NCI-H446 (cell line): ENCODE data around the gene CDH22.

Experiments
- DNase-seq, 2 experiments: peaks; one replicate each; lab custom pipeline; 2025; lab: John Stamatoyannopoulos, UW

The CDH22 gene

DNA sequence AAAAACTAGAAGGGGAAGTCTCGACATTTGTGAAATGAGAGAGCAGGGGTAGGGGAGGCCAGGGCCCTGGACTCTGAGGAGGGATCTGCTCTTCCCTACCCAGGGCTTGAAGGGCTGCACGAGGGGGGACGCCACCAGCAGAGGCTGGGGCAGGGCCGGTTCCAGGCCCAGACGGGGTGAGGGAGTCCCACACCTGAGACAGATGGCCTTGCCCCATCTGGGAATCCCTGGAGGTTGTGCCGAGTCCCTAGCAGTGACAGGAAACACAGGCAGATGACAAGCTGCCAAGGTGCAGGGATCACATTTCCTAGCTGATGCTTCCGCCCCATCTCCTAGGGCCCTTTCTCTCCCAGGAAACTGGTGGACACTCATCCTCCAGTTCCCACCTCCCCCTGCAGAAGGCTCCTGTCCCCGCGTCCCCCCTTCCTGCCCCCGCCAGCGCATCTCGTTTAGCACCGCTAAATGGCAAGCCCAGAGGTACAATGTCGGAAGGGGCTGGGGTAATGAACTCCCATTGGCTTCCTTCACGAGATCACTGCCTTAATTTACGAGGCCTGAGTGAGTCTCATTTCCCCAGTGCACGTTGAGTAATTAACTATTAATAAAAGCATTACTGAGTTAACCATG, 35.2 kb upstream of the CDH22 start:
- DNase-seq: no peak

DNA sequence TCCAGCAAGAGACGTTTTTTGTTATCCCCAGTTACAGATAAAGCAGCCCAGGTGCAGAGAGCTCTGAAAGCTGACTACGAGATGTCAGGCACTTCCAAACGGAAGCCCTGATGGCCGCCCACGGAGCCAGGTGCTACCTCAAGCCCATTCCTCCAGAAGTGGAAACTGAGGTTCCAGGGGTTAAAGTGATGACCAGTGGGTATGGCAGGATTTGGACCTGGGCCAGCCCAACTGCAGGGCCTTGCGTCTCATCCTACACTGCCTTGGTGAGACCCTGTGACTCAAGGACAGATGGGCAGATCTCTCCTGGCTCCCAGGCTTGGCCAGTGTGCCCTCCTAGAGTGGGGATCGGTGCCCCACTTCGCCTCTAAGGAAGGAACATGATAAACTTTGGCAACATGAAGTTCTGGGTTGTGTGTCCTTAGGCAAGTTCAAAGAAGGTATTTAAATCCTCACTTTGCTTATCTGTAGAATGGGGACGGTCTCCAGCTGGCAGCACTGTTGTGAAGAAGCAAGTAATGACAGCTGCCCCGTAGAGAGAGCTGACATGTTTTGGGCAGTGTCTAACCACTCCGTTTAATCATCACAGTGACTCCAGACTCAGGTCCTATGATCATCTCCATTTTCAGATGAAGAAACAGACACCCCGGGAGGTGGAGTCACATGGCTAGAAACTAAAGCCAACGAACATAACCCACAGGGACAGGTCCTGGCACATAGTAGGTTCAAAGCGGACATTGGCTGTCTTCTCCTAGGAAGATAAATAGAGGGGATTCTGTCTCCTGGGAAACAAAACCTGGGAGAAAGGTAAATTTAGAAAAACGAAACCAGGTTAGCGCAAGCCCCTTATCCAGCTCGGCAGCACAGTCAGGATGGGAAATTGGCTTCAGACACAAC, 34.4 kb upstream of the CDH22 start:
- no peak for DNase-seq

DNA sequence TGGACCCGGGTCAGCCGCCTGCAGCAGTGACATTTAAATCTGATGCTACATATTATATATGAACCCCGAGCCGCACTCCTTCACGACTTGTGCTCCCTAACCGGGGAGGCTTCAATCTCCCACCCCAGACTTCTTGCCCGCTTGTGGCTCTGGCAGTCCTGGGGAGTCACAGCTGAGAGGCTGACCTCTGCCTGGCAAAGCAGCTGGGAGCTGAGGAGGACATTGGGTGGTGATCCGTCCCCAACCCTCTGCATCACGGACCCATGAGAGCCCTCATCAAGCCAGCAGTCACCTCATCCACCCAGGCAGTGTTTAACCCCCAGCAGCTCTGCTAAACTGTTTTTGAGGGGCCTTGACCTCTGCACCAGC, 33.7 kb upstream of the CDH22 start:
- no peak for DNase-seq

GRCh38 chr20:46341074-46342009, 33.0 kb upstream of the CDH22 start:
- DNase-seq: no peak

GRCh38 chr20:46339037-46339436, 30.7 kb upstream of the CDH22 start:
- DNase-seq: no peak

GRCh38 chr20:46336735-46337134, 28.4 kb upstream of the CDH22 start:
- DNase-seq: no peak

DNA sequence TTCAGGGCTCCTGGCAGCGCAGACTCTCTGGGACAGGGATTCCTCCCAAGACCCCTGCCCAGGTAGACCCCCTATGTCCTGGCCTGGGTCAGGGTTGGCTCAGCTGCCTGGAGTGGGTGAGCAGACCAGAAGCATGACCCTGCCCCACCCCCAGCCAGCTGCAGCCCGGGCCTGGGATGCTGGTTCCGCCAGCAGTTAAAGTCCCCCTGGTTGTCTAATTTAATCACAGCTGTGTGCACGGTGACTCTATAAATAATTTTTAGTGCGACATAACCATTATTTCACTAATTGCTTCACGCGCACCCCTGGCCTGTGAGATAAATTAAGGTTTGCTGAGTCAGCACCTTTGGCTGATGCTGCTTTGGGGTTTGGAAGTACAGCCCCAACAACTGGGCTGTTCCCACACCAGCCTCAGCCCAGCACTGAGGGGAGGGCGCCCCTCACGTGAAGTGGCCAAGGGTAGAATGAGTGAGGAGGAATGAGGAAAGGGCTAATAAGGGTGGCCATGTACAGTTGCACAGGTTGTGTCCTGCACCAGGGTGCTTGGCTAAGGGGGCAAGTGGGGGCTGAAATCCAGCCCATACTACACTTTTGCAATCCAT, 26.1 kb upstream of the CDH22 start:
- no peak for DNase-seq

- peak; percentile 26 to 34 for DNase-seq
These were observed 25.1 kb upstream of the CDH22 start for GRCh38 chr20:46333161-46333991.

GRCh38 chr20:46332373-46333160, 24.3 kb upstream of the CDH22 start:
- DNase-seq: no peak

DNA sequence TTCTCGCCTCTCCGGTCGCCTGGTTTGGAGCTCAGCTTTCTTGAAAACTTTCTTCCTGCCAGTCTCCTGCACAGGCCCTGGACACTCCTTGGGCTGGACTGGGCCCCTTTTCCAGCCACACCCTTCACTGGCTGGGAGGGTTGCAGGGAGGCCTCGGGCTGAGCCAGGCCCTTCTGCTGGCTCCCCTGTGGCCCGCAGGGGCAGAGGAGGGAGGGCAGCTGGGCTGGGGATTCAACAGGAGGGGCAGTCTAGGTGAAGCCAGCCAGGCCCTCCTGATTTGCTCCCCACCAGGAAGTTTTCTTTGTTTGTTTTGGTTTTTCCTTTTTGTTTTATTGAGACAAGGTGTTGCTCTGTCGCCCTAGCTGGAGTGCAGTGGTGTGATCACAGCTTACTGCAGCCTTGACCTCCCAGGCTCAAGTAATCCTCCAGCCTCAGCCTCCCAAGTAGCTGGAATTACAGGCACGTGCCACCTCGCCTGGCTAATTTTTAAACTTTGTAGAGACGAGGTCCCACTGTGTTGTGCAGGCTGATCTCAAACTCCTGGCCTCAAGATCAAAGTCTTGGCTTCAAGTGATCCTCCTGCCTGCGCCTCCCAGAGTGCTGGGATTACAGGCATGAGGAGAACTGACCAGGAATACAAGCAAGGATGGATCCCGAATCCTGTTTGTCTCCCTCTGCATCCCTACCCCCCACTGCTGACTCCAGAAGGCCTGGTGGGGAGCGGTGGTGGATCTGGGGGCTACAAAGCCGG, 23.5 kb upstream of the CDH22 start:
- DNase-seq: no peak

- no peak for DNase-seq
These were observed 22.6 kb upstream of the CDH22 start for GRCh38 chr20:46330831-46331371.

GRCh38 chr20:46330072-46330763, 21.9 kb upstream of the CDH22 start:
- DNase-seq: peak in 1 of 2 experiments; percentile 35

DNA sequence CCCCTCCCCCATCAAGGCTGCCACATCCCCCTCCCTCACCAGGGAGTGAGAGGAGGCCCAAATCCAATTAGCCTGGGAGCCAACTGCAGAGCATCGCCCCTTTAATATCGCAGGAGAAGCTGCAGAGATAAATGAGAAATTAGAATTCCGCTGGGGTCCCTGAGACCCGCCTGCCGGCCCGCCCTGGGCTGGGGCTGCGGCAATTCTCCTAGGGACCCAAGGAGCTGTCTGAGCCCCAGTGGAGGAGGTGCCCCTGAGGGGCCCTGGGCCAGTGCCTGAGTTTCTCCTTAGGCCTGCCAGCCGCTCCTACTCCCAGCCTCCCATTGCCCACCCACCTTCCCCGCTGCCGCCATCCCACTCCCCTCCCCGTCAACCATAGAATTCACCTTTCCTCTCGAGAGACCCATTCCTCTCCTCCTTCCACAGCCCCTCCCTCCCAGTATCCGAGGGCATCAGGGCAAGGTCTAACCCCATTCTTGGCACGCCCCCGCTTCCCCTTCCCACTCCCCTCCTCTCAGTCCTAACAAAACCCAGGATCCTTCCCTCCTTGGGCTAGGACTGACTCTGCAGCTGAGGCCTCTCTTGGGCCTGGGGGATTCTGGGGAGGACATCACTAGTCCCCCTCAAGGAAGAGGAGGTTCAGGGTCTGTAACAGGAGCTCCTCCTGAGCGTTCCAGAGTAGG, 20.0 kb upstream of the CDH22 start:
- no peak for DNase-seq

DNA sequence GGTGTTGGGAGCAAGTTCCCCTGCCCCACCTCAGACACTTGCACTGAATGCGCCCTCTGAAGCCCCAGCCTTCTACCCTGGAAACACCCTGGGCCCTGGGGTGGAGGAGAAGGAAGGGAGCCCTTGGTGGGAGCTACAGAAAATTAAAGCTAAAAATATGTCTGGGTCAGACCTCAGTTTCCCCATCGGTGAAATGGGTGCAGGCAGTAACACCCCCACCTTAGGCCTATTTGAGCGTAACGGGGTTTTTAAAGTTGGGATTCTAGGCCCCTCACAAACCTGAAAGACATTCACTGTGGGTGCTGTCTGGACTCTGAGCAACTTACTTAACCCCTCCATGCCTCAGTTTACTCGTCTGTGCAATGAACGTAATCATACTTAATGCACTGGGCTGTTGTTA, 19.3 kb upstream of the CDH22 start:
- DNase-seq: no peak

- no peak for DNase-seq
These were observed 17.5 kb upstream of the CDH22 start for GRCh38 chr20:46325789-46326188.

DNA sequence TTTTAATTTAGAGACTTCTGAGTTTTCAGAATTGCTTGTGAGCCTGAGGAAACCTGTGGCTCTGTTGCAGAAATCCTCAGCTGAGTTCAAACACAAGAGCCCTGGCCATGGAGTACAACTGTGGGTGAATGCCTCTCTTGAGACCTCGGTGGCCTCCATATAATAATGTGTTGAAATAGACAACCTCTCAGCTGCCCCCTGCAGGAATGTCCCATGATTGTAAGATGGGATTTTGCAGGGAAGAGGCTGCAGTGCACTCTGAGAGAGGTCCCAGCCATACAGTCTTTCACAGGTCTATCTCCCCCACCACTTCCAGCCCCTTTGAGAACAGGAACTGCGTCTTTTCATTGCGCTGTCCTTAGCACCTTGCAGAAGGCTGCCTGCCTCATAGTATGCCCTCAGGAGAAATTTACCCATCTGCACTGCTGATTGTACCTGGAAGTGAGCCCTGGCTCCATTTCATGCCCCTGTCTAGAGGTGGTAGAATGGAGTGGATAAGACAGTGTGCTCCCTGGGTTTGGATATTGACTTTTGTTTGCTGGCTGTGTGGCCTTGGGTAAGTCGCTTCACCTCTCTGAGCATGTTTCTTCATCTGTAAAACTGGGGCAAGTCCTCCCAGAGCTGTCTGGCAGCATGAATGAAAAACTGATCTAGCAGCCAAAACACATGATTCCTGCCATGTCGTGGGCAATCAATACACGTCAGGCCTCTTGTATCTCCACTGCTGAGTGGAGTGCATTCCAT, 16.8 kb upstream of the CDH22 start:
- DNase-seq: peak in 1 of 2 experiments; percentile 20

DNA sequence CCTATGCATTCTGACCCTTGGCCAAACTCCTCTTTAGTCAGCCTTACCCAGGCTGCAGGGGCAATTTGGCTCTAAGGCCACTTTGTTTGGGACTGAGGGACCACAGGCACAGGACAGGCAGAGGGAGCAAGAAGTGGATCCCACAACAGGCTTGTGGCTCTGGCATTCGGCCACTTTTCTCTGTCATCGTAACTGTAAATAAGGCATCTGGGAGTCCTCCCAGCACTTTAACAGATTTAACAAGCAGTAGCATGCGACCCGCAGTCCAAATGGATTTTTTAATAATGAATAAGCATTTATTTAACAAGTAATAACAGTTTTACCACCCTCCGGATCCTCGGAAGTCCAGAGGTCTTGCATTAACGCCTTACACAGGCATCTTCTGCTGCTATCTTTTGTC, 16.1 kb upstream of the CDH22 start:
- DNase-seq: no peak
